IPS DF 6.9 (cell line): ENCODE data around the gene CCDC116.

ENCODE experiments used
- DNase-seq: peaks from one replicate; pipeline ENCODE4 v3.0.0-alpha.2; 2013; ENCODE audit warnings: low read depth, low spot score
- H3K27ac ChIP-seq: one replicate; pipeline ENCODE4 v1.5.1; 2013; ENCODE audit warnings: low read length, control low read depth
- H3K27me3 ChIP-seq: 2 replicates; pipeline ENCODE4 v1.6.1; 2013; ENCODE audit warnings: mild to moderate bottlenecking, low read length; ENCODE audit not compliant: control insufficient read depth, insufficient read depth
- H3K36me3 ChIP-seq: 2 replicates; pipeline ENCODE4 v1.6.1; 2013; ENCODE audit warnings: low read length; ENCODE audit not compliant: control insufficient read depth, insufficient read depth
- H3K4me1 ChIP-seq: 2 replicates; pipeline ENCODE4 v1.6.1; 2013; ENCODE audit warnings: low read length; ENCODE audit not compliant: control insufficient read depth, insufficient read depth
- H3K4me3 ChIP-seq: 2 replicates; pipeline ENCODE4 v1.5.1; 2013; ENCODE audit warnings: mild to moderate bottlenecking, low read length
- H3K9me3 ChIP-seq: 2 replicates; pipeline ENCODE4 v1.6.1; 2013; ENCODE audit warnings: low read length, inconsistent platforms; ENCODE audit not compliant: control insufficient read depth, insufficient read depth
- WGBS: extraction: QIAGEN DNeasy Blood & Tissue Kit; methylation state at CpG from one replicate; pipeline ENCODE4 v1.1.7; 2013; ENCODE audit warnings: mixed read lengths, missing lambda C conversion rate; ENCODE audit not compliant: insufficient read length, insufficient coverage; 5-methylcytosine and 5-hydroxymethylcytosine counted together

Gene CCDC116

DNA sequence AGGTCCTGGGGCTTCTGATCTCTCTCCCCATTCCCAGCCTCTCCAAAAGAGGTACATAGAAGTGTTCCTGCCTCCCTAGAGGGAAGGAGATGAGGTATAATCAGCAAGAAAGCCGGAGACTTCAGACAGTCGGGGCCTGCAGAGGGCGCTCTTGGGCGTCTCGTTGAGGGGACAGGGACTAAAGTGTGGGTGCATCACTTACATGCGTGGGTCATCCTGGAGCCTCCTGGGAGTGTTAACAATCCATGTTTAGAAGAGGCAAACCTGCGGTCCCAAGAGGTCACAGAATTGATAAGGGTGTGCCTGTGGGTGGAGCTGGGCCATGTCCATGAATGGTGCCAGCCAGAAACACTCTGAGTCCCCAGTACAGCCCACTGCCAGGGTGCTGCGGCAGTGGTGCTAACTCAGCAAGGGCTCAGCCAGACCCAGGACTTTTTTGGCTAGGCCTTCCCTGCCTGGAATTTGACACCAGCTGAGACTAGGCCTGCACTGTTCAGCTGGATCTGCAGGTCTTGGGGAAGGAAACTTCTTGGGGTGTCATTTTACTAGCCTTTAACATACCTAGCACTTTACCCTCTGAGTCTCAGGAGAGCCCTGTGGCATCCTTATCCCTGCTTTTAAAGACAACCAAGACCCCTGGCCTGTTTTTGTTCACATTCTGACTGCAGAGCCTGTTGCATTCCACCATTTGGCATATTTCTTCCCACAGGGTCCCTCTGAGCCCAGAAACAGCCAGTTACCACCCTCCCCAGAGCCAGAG is 8.3 kb upstream of the CCDC116 start:
- no peak overlapping the region for H3K4me3 ChIP-seq
- H3K4me1 ChIP-seq: peaks cover 11% of the 10 kb centered on the region
- DNase-seq: no peak
- no peak overlapping the region for H3K27ac ChIP-seq
- no CpG with 5 or more reads among the region's 8 CpGs for WGBS
- H3K27me3 ChIP-seq: no peaks in the 10 kb centered on the region
- H3K9me3 ChIP-seq: no peaks in the 10 kb centered on the region
- H3K36me3 ChIP-seq: peaks cover 11% of the 10 kb centered on the region; the same call in 1 of the 2 replicates

DNA sequence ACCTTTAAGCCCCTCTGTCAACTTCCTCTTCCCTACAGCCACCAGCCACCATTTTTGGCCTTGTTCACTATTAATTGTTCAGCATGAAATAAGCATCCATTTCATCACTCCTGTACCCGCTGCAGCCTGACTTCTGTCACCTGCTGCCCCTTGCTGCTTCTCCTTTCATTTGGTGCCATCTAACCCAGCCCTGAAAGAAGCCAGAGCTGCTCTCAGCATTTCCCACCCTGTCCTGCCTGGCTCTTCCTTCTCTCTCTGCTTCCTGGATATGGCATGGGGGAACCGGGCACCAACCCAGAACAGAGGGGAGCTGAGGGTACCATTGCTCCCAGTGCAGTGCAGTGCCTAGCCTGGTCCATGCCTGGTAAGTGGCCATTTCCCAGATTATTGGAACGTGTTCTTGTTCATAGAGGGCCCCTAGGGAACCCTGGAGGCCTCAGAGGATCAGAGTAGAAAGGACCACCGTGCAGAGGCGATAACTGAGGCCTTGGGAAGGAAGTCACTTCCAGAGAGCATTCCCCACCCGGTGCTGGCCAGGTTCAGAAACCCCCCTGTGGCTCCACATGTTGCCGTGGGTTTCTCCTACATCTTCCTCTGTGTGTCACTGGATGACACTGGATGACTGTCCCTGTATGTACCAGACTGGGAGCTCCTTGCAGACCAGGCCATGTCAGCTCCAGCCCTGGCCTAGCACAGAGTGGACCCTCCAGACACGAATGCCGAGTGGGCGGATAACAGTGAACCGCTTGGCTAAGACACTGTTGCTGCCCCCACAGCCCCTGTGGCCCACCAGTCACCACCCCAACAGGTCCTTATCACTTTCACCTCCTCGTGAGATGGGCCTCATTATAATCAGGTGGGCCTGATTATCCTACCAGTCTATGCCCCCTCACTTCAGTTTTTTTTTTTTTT is 7.4 kb upstream of the CCDC116 start:
- no peak for DNase-seq
- H3K9me3 ChIP-seq: no peaks in the 10 kb centered on the region
- no peaks in the 10 kb centered on the region for H3K27me3 ChIP-seq
- no peak overlapping the region for H3K27ac ChIP-seq
- peaks cover 11% of the 10 kb centered on the region for H3K4me1 ChIP-seq
- peaks cover 11% of the 10 kb centered on the region; the same call in 1 of the 2 replicates for H3K36me3 ChIP-seq
- no CpG with 5 or more reads among the region's 12 CpGs for WGBS
- H3K4me3 ChIP-seq: no peak overlapping the region

DNA sequence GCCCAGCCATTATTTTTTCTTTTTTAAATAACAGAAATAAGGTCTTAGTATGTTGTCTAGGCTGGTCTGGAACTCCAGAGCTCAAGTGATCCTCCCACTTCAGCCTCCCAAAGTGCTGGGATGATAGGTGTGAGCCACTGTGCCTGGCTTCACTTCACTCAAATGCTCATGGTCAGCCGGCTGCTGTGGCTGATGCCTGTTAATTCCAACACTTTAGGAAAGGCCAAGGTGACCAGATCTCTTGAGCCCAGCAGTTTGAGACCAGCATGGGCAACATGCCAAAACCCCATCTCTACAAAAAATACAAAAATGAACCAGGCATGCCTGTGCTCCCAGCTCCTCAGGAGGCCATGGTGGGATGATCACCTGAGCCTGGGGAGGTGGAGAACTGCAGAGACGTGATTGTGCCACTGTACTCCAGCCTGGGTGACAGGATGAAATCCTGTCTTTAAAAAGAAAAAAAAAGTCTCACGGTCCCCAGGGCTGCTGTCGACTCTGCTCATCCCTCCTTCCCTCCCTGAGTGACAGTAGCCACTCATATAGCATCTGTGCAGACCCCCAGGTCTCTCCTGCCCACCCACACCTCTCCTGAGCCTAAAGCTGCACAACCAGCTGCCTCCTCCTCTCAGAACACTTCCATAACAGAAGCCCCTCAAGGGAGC is 6.4 kb upstream of the CCDC116 start:
- no peaks in the 10 kb centered on the region for H3K9me3 ChIP-seq
- H3K27ac ChIP-seq: no peak overlapping the region
- H3K4me1 ChIP-seq: peaks cover 11% of the 10 kb centered on the region
- H3K4me3 ChIP-seq: no peak overlapping the region
- WGBS: no CpG with 5 or more reads among the region's 4 CpGs
- no peaks in the 10 kb centered on the region for H3K27me3 ChIP-seq
- H3K36me3 ChIP-seq: peaks cover 11% of the 10 kb centered on the region; the same call in 1 of the 2 replicates
- no peak for DNase-seq

DNA sequence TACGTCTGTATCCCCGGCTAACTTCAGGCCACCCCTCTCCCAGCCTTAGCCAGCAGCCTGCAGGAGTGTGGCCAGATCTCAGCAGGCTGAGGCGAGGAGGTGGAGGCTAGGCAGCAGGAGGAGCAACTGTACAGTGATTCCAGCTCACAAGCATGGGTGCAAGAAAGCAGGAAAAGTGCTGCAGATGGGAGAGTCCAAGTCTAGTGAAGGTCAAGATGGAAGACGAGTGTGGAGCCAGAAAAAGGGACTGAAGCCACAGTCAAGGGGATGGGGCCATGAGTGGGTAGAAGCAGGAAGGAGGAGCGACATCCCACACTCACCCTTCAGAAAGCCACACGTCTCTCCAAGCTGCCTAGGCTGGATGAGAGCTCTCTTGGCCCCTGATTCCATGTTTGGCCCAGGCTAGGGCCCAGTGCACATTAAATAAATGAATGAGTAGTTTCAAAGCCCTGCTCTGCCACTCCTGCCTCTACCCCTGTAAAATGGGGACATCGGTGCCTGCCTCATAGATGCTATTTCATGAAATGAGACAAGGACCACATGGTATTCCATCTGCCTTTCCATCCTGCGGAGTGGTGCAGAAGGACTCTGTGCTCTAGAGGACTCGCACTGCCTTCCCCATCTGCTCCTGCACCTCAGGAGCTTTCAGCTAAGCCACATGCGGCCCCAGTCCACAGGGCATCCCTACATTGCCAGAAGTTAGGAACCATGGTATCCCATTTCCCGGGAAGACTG is 5.7 kb upstream of the CCDC116 start:
- Histone ChIP-seq H3K4me1 (peaks cover 11% of the 10 kb centered on the region), H3K27ac (no peak overlapping the region), H3K9me3 (no peaks in the 10 kb centered on the region), H3K27me3 (no peaks in the 10 kb centered on the region), H3K36me3 (peaks cover 11% of the 10 kb centered on the region; the same call in 1 of the 2 replicates), H3K4me3 (no peak overlapping the region)
- DNase-seq: no peak
- WGBS: no CpG with 5 or more reads among the region's 11 CpGs

DNA sequence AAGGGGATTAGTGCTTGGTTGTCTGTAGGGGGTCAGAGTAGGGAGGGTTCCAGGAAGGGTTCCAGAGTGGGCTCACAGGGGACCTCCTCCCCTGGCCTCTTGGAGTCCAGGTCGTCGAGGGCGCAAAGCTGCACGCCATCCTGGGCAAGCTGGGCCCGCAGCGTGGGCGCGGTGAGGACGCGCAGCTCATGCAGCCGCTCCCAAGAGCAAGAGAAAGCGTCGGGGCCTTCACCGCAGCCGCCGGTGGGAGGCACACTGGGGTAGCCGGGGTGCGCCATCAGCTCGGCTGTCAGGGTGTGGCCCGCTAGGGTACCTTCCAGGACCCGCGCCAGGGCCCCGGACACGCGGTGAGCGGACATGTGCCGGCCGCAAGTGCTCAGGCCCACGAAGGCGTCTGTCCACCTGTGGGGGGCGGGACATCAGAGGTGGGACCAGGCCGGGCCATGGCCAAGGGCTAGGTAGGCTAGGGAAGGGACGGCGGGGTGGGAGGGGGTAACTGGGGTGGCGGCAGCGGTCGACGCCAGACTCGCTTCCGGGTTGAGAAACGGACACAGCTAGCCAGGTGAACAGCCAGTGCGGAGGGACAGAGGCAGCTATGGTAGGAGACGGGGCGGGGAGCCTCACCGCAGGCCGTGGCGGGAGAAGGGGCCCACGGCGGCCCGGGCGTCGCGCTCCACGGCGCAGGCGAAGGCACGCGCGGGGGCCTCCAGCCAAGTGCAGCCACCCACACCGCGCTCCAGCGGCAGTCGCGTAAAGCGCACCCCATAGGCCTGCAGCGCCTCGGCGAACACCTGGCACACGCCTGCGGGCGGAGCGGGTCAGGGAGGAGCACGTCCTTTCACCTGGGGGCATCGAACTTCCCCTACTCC is 3.9 kb upstream of the CCDC116 start:
- no peak overlapping the region for H3K27ac ChIP-seq
- peak overlapping the region; percentile 62; the same call in 1 of the 2 replicates for H3K4me3 ChIP-seq
- WGBS: no CpG with 5 or more reads among the region's 74 CpGs
- no peak for DNase-seq
- H3K27me3 ChIP-seq: no peaks in the 10 kb centered on the region
- H3K36me3 ChIP-seq: peaks cover 9% of the 10 kb centered on the region; the same call in 1 of the 2 replicates
- H3K4me1 ChIP-seq: peaks cover 11% of the 10 kb centered on the region
- H3K9me3 ChIP-seq: no peaks in the 10 kb centered on the region

DNA sequence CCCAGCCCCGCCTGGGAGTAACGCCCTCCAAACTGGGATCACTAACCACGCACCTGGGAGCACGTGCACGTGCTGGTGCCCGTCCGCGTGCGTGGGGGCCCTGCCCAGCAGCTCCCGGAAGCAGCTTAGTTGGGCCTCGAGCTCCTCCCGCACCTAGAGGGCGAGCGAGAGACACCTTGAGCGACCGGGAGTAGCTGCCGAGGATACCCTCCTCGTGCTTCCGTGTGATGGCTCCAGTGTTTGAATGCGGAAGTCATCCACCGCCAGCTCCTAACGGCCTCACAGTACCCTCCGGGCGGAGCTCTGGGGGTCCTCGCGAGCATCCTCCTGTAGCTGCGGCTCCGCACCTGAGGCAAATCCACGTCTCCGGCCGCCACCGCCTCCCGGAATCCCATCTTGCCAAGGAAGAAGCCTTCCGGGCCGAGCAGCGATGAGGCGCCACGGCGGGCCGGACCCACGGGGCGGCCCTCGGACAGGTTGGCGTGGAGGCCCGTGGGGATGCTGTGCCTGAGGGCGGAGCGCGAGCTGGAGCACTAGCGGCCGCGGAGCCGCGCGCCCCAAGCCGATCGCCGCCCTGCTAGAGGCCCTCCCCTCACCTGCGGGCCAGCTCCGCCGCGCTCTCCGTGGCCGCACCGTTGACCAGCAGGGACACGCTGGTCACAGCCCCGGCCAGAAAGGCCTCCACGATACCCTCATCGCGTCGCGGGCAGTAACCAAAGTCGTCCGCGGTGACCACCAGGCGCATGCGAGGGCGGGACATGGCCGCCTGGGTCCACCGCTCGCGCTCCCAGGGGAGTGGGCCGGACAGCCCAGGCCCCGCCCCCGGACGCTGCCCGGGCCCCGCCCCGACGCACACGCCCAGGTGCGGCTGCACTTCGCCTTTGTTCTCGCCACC is 3.1 kb upstream of the CCDC116 start, which contains the start of gene YDJC:
YDJC (minus strand) TSS at position 768 of the 895 bp plus-strand sequence; CDS start at position 760, 8 bp downstream.
- H3K4me1 ChIP-seq: peaks cover 9% of the 10 kb centered on the region
- no peaks in the 10 kb centered on the region for H3K9me3 ChIP-seq

DNA sequence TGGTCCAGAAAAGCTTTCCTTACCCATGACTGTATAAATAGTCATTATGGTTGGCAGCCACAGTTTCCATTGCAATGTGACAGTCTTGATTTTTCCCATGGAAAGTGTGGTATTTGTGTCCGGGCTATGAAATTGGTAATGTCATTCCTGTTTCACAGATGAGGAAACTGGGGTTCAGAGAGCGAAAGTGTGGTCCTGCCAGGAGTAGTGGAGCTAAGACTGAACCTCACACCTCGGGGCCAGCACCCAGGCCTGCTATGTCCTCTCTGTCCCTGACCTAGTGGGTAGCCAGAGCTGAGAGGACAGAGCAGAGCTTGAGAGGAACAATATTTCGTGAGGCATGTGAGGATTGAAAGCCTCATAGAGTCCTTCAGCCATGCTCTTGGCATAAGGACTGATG is 1.5 kb upstream of the CCDC116 start:
- WGBS: no CpG with 5 or more reads among the region's 4 CpGs
- DNase-seq: no peak
- H3K36me3 ChIP-seq: peaks cover 9% of the 10 kb centered on the region; the same call in 1 of the 2 replicates
- H3K27me3 ChIP-seq: no peaks in the 10 kb centered on the region
- peaks cover 7% of the 10 kb centered on the region for H3K4me1 ChIP-seq
- H3K4me3 ChIP-seq: no peak overlapping the region
- H3K27ac ChIP-seq: no peak overlapping the region
- no peaks in the 10 kb centered on the region for H3K9me3 ChIP-seq

More for the DNA sequence above, 3.1 kb upstream of the CCDC116 start, which contains the start of gene YDJC:
- H3K36me3 ChIP-seq: peaks cover 9% of the 10 kb centered on the region; the same call in 1 of the 2 replicates
- no peak within 1 kb of the TSS for H3K27ac ChIP-seq
- H3K27me3 ChIP-seq: no peaks in the 10 kb centered on the region
- peak; percentile 88 for DNase-seq
- H3K4me3 ChIP-seq: peak within 1 kb of the TSS; percentile 62
- no CpG with 5 or more reads among the region's 93 CpGs for WGBS

DNA sequence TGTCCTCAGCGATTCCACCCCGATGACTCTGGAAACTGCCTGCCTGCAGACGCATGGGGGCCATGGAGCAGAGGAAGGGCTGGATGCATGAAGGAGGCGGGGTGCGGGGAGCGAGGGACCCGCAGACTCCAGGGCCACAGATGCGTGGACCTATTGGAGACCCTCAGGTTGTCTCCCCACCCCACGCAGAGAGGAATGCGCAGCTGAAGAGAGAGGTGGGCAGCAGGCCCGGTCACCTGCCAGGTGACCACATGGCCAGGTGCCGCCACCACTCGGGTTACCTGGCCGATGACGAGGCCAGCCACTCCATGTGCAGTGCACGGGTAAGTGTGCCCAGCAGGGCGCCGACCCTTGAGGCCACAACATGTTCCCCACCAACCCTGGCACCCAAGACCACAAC is 371 bp downstream of the CCDC116 start:
- no CpG with 5 or more reads among the region's 18 CpGs for WGBS
- H3K36me3 ChIP-seq: peaks cover 6% of the 10 kb centered on the region; the same call in 1 of the 2 replicates
- H3K9me3 ChIP-seq: no peaks in the 10 kb centered on the region
- DNase-seq: no peak
- H3K27ac ChIP-seq: no peak overlapping the region
- H3K27me3 ChIP-seq: no peaks in the 10 kb centered on the region
- H3K4me3 ChIP-seq: no peak overlapping the region
- H3K4me1 ChIP-seq: peaks cover 7% of the 10 kb centered on the region
